Osteoblast (primary cell): ENCODE measurements around the gene ITGA4. TPM values are rescaled to one million over a fixed set of nuclear protein-coding genes. Genes with fewer than 3 reads are reported as not detected.
A peak's percentile ranks its signal among the peaks of the same experiment; 100 is the strongest.

Experiments
- DNase-seq: peaks from one replicate; pipeline ENCODE4 v3.0.0; 2011; ENCODE audit warnings: low spot score, mixed read lengths; ENCODE audit not compliant: insufficient read length; ENCODE audit errors: missing footprints
- H2AFZ ChIP-seq: 2 replicates; pipeline ENCODE4 v1.6.0; 2011; ENCODE audit warnings: mild to moderate bottlenecking, low read length
- H3K27ac ChIP-seq: 2 replicates; pipeline ENCODE4 v1.5.1; 2011; ENCODE audit warnings: mild to moderate bottlenecking, low read depth, low read length, moderate library complexity
- H3K27me3 ChIP-seq: 2 replicates; pipeline ENCODE4 v1.6.0; 2012; ENCODE audit warnings: mild to moderate bottlenecking, control low read depth, inconsistent platforms, low read length, moderate library complexity; ENCODE audit not compliant: insufficient read depth
- H3K36me3 ChIP-seq: 2 replicates; pipeline ENCODE4 v1.5.1; 2011; ENCODE audit warnings: mild to moderate bottlenecking, low read length, control low read depth, moderate library complexity; ENCODE audit not compliant: insufficient read depth
- H3K4me1 ChIP-seq: 2 replicates; pipeline ENCODE4 v1.5.1; 2011; ENCODE audit warnings: mild to moderate bottlenecking, low read length, control low read depth, moderate library complexity; ENCODE audit not compliant: insufficient read depth
- H3K4me2 ChIP-seq: 2 replicates; pipeline ENCODE4 v1.6.0; 2011; ENCODE audit warnings: mild to moderate bottlenecking, low read length; ENCODE audit not compliant: insufficient read depth
- H3K4me3 ChIP-seq: fragments of 200-600 bp; sonication (generic); 3 replicates; pipeline ENCODE4 v1.5.1; 2012; ENCODE audit warnings: mild to moderate bottlenecking, low read length, inconsistent platforms; ENCODE audit not compliant: insufficient read depth
- H3K79me2 ChIP-seq: 2 replicates; pipeline ENCODE4 v1.6.0; 2012; ENCODE audit warnings: mild to moderate bottlenecking, low read length, control low read depth, inconsistent platforms; ENCODE audit not compliant: insufficient read depth
- H3K9me3 ChIP-seq: 2 replicates; pipeline ENCODE4 v1.5.1; 2011; ENCODE audit warnings: low read depth, low read length, control low read depth
- H4K20me1 ChIP-seq: 2 replicates; pipeline ENCODE4 v1.6.0; 2012; ENCODE audit warnings: mild to moderate bottlenecking, low read length, control low read depth; ENCODE audit not compliant: insufficient read depth
- total RNA-seq: library from RNA; depleted of rRNA; stranded (reverse); fragments of >200 nt; gene quantifications from 2 replicates; pipeline ENCODE4 v1.2.3, GENCODE V29; 2012
- TF ChIP-seq, protein P1 (sequence below): IDR thresholded peaks from 2 replicates; pipeline ENCODE4 v1.5.1; 2011; ENCODE audit warnings: mild to moderate bottlenecking, low read depth, low read length, moderate library complexity; ENCODE audit errors: extremely low read depth

Gene ITGA4
- total RNA-seq, 1 donor = 9.0 TPM

DNA sequence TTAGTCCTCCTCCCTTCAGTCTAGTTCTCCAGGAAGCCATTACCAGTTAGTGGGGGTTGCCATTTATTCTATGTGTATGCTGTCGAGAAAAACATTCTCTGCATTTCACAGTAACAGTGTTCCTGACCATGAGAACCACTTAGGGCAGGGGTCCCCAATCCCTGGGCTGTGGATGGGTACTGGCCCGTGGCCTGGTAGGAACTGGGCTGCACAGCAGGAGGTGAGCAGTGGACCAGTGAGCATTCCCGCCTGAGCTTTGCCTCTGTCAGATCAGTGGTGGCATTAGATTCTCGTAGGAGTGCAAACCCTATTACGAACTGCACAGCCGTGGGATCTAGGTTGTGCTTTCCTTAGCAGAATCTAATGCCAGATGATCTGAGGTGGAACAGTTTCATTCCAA lies 15.8 kb downstream of the ITGA4 start:
- Histone ChIP-seq H3K4me2 (peak overlapping the region; percentile 50), H3K27me3 (no peaks in the 10 kb centered on the region), H3K4me1 (no peaks in the 10 kb centered on the region), H3K4me3 (no peak overlapping the region), H3K79me2 (no peaks in the 10 kb centered on the region), H3K9me3 (no peaks in the 10 kb centered on the region), H3K27ac (no peak overlapping the region), H2AFZ (peak overlapping the region; percentile 6), H4K20me1 (no peaks in the 10 kb centered on the region), H3K36me3 (no peaks in the 10 kb centered on the region)
- TF ChIP-seq, protein P1, sequence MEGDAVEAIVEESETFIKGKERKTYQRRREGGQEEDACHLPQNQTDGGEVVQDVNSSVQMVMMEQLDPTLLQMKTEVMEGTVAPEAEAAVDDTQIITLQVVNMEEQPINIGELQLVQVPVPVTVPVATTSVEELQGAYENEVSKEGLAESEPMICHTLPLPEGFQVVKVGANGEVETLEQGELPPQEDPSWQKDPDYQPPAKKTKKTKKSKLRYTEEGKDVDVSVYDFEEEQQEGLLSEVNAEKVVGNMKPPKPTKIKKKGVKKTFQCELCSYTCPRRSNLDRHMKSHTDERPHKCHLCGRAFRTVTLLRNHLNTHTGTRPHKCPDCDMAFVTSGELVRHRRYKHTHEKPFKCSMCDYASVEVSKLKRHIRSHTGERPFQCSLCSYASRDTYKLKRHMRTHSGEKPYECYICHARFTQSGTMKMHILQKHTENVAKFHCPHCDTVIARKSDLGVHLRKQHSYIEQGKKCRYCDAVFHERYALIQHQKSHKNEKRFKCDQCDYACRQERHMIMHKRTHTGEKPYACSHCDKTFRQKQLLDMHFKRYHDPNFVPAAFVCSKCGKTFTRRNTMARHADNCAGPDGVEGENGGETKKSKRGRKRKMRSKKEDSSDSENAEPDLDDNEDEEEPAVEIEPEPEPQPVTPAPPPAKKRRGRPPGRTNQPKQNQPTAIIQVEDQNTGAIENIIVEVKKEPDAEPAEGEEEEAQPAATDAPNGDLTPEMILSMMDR = no peak
- no peak for DNase-seq

GRCh38 chr2:181474222-181474881 lies 17.2 kb downstream of the ITGA4 start:
- no peaks in the 10 kb centered on the region for H3K9me3 ChIP-seq
- H3K27me3 ChIP-seq = no peaks in the 10 kb centered on the region
- H3K79me2 ChIP-seq = no peaks in the 10 kb centered on the region
- no peak overlapping the region for H2AFZ ChIP-seq
- no peaks in the 10 kb centered on the region for H3K36me3 ChIP-seq
- H3K4me3 ChIP-seq = no peak overlapping the region
- no peak for DNase-seq
- H3K4me1 ChIP-seq = no peaks in the 10 kb centered on the region
- H4K20me1 ChIP-seq = no peaks in the 10 kb centered on the region
- TF ChIP-seq, protein P1 = no peak
- no peak overlapping the region for H3K4me2 ChIP-seq
- H3K27ac ChIP-seq = no peak overlapping the region

- no peaks in the 10 kb centered on the region for H3K9me3 ChIP-seq
- no peak overlapping the region for H3K4me2 ChIP-seq
- H2AFZ ChIP-seq = no peak overlapping the region
- H3K4me3 ChIP-seq = no peak overlapping the region
- DNase-seq = no peak
- no peaks in the 10 kb centered on the region for H3K36me3 ChIP-seq
- H3K4me1 ChIP-seq = no peaks in the 10 kb centered on the region
- H3K27me3 ChIP-seq = no peaks in the 10 kb centered on the region
- no peaks in the 10 kb centered on the region for H4K20me1 ChIP-seq
- no peak overlapping the region for H3K27ac ChIP-seq
- H3K79me2 ChIP-seq = no peaks in the 10 kb centered on the region
- TF ChIP-seq, protein P1 = no peak
Observed at GRCh38 chr2:181483211-181483610, 26.0 kb downstream of the ITGA4 start.

- DNase-seq = no peak
- H2AFZ ChIP-seq = no peak overlapping the region
- H3K36me3 ChIP-seq = no peaks in the 10 kb centered on the region
- H3K9me3 ChIP-seq = no peaks in the 10 kb centered on the region
- H3K4me2 ChIP-seq = no peak overlapping the region
- H3K4me3 ChIP-seq = no peak overlapping the region
- no peaks in the 10 kb centered on the region for H3K27me3 ChIP-seq
- no peaks in the 10 kb centered on the region for H4K20me1 ChIP-seq
- H3K4me1 ChIP-seq = no peaks in the 10 kb centered on the region
- TF ChIP-seq, protein P1 = no peak
- H3K79me2 ChIP-seq = no peaks in the 10 kb centered on the region
- no peak overlapping the region for H3K27ac ChIP-seq
Observed at GRCh38 chr2:181483876-181484275, 26.7 kb downstream of the ITGA4 start.
